Activated T-helper 9 cell treated with anti-CD3 and anti-CD28 coated beads, Interleukin-2, amount 50 U/mL, for 16 hours (primary cell): ENCODE measurements around the gene MINDY4.

ENCODE experiments used
- DNase-seq: peaks from one replicate; pipeline ENCODE4 v3.0.0-alpha.2; 2020; ENCODE audit warnings: low read depth

Gene MINDY4

DNA sequence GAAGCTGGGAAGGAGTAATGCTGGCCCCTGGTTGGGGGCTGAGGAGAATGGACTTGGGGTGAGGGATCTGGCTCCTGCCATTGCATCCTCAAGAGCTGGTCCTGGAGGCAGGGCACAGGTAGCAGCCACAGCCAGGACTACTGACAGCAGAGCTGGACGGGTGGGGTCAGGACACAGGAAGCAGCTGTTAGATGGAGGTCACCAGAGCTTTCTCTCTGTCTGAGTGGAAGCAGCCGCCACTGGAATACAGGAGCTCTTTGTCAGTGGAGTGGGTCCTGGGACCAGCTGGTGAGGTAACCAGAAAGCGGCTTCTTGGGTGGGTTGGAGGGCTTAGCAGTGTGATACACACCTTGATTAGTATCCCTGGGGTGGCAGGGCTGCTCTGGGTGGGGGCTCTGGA, 82.4 kb downstream of the MINDY4 start:
- no peak for DNase-seq

DNA sequence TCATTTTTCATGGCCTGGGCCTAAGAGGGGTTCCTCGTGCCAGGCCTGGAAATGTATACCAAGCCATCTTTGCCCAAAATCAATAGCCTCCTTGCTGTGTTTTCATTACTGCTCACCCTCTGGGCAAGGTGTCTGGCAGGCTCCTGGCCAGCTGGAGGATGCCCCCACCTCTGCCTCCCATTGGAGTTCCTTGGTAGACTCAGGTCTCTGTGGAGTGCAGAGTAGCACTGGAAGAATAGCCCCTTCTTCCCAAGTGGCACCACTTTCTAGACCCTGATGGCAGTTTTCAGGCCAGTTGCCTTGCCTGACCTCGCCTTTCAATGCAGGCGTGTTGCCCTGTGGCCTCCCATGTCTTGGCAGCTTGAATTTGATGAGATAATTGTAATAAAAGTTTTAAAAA, 84.7 kb downstream of the MINDY4 start:
- no peak for DNase-seq

DNA sequence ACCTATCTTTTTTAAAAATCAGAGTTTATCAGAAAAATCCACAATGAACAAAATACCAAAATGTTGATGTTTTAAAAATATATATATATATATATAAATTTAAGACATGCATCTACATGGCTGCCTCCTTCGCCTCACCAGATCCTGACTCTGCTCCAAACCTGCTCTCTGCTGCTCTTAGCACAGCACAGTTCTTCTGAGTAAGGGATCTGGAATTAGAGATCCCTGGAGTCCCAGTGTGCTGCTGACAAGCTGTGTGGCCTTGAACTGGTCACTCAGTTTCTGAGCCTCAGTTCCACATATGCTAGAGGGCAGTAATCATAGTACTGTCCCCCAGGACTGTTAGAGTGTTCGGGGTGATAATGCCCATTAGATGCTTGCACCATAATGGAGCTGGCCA, 87.4 kb downstream of the MINDY4 start:
- DNase-seq = no peak

DNA sequence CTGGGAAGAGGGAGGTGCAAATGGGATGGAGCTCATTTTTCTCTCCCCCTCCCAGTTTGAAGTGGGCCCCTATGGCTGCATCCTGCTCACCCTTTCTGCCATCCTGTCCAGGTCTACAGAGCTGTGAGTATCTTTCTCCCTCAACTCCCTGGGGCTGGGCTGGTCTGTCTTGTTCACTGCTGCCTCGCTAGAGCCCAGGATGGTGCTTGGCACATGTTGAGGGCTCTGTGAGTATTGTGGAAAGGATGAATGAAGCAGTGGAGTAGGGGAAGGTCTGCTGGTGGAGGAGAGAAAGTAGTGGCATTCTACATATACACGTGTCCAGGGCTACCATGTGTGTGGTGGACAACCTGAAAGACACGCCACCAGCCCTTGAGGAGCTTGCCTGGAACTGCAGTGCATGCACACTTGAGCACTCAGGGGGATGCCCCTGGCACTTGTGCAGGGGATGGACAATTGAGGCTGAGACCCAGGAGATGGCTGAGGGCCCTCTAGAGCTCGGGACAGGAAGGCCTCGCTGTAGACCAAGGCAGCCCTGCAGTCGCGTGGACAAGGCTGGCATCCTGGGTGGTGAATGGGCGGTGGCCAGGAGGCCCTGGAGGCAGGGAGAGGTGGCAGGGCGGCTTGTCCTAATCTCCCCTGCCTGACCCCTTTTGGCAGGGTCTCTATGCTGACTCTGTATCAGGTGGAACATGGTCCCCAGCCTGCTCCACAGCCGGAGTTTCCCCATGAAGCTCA, 88.2 kb downstream of the MINDY4 start:
- no peak for DNase-seq

DNA sequence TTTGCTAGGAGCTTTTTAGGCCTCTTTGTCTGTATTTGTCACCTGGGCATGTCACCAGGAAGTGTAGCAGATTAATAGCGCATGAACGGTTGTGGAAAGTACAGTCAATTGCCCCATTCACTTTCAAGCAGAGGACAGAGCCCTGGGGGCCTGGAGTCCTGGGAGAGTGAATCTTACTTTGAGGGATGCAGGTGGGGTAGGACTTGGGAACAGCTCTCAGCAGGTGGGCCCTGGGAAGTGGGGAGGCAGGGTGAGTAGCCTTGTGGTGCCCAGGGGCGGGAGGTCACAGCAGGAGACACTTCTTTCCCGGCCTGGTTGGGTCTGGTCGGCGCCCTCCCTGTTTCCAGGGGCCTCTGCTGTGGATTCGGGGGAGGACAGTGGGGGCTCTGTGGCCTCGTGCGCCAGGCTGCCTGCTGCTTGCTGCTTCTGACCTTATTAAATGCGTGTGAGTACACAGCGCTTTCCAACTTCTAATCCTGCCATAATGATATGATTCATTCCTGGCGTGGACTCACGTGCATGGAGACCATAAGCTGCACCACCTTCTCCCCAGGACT, 88.8 kb downstream of the MINDY4 start:
- no peak for DNase-seq

DNA sequence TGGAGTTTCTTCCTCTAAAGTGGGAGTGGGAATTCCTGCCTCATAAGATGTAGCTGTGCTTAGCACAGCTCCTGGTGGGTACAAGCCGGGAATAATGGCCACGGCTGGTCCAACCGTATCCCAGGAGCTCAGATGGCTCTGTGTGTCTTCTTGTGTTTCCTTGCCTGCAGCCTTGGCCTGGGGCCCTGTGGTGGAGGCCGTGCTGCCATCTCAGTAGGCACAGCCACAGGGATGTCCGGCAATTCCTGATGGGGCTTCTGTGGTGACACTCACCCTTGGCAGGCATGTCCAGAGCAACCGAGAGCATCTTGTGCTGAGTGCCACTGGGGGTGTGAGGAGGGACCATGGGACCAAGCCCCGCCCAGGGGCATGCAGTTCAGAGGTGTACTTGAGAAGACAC, 90.4 kb downstream of the MINDY4 start:
- DNase-seq = no peak

DNA sequence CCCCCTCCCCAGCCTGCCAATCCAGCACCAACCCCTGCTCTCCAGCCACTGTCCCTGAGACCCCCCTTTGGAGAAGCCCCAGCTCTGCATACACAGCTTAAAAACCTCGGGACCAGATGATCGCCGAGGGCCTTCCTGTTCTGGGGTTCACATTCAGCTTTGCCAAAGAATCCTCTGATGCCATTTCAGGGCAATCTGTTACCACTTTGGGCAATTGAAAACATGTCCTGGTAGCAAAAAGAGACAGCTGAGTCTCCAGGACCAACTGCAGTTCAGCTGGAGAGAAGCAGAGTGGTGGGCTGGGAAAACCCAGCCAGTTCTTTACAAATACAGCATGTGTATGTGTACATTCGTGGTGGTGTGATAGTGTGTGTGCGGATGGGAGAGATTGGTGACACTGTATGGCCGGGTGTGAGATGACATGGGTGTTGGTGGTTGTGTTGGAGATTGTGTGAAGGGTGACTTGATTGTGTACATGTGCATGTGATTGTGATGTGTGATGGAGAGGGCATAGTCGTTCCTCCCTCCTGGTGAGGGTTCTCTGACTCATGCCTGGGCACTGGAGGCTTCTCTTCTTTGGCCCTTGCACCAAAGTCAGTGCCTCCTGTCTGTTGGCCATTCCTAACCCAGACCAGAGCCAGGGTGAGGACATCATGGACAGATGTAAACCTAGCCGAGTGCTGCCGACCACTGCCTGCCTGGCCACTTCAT, 91.9 kb downstream of the MINDY4 start:
- no peak for DNase-seq

DNA sequence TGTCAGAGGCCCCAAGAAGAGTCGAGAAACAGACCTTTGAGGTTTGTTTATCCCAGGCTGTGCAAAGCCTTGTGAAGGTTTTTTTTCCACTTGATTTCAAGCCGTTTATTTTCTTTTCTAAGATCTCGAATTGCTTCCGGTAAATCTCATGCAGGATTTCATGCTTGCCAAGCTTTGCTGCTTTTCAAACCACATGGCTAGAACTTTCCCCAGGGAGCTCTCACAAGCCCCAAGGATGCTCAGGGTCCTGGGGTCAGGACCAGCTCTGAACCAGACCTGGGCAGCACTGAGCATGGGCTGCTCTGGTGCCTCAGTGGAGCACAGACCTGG, 92.5 kb downstream of the MINDY4 start:
- no peak for DNase-seq

DNA sequence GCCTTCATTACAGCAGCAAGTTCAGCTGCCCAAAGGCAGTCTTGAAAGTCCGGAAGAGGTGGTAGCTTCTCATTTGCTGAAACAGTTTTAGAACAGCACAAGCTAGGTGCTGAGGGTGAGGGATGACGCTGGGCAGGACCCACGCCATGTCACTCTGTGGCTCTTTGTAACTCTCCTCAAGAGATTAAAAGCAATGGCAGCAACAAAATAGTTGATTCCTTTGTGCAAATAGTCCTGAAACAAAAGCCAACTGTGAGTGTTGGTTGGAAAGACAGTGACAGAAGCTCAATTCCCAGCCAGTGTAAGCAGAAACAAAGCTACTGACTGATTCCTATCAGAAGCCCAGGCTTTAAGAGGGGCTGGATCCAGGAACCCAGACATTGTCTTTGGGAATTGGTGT, 92.9 kb downstream of the MINDY4 start:
- DNase-seq = no peak

DNA sequence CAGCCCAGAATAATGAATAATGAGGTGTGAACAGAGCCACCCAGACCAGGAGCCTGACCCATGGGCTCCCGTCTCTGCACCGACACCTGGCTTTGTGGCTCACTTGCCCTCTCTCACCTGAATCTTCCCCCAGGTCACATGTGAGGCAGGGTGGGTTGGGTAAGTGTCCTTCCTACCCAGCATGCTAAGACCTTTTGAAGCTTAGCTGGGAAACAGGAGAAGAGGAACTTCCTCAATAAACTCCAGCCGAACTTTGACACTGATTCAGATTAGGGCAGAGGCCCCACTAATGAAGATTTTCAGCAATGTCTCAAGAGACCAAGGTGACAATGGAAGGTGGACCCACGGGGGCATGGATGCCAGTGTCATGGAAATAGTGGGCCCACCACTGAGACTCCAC, 93.9 kb downstream of the MINDY4 start:
- no peak for DNase-seq

DNA sequence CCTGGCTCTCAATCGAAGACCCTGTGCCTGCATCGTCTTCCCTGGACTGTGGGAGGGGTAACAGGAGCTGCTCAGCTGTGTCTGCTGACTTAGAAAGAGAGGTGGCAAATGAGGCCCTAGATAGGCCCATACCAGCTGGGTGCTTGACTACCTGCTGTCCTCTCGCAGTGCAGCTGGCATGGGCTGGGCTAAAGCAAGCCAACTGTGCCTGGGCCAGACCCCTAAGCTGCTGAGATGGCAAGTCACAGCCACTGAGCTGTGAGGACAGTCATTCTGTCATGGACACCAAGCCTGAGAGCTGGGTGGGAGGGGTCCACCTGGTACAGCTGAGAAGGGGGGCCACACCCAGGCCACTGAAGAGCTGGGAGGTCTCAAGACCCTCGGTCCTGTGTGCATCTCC, 94.6 kb downstream of the MINDY4 start:
- no peak for DNase-seq

DNA sequence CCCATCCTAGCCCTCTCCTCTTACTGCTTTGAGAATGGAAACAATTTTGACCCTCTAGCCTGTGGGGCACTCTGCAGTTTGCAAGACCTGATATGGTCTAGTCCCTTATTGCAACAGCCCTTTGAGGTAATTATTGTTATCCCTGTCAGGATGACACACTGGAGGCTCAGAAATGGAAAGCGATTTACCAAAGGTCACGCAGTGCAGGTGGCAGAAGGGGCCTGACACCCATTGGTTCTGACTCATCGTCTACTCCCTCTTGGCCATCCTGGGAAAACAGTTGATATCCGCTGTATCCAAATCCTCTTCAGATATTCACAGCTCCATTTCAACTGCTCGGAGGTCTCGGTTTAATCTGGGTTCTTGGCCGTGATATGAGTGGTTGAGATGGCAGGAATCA, 95.7 kb downstream of the MINDY4 start:
- no peak for DNase-seq

DNA sequence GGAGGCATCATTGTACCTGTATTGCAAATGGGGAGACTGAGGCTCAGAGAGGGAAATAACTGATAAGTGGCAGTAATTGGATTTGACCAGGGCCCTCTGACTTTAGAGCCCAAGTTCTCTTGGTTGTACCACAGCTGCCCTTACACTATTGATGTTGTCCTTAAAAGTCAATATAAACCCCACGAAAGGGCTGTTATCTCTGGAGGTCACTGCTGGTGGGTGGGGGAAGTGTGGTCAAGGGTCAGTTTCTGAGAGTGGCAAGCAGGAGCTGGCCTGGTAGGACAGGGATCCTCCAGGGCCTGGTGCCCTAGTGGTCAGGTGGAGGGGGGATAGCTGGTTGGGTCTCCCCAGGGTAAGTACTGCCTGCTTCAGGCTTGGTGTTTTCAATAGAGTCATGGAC, 96.3 kb downstream of the MINDY4 start:
- DNase-seq = no peak

DNA sequence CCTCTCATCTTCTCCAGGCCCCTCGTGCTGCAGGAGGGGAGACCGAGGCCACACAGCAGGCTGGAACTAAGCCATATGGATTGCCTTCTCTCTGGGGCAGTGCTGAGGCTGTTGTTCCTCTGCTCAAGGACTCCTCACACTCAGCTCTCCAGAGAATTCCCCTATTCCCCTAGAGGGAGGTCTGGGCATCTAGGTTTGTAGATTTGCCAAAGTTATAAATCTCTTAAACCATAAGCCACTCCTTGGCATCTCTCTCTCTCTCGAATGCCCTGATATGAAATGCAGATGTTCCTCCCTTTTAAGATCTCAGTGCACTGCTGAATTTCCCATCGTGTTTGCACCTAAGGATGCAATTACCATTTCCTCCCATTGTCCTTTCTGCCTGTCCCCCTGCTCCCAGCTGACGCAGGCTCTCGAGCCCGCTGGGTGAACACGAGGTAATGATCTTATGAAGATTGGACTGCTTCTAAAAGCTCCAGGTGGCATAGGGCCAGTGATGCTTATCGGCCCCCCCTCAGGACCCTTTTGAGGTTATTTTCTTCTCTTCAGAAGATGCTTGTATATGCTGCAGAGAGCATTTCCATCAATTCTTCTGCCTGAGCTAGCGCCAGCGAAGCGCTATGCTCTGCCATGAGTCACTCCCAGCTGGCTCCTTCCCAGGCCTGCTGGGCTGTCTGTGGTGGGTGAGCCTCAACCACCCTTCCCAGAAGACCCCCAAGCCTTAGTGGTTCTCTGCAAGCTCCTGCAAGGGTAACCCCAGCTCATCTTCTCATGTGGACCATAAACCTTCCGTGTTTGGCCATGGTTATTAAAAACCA, 98.8 kb downstream of the MINDY4 start:
- DNase-seq = no peak

DNA sequence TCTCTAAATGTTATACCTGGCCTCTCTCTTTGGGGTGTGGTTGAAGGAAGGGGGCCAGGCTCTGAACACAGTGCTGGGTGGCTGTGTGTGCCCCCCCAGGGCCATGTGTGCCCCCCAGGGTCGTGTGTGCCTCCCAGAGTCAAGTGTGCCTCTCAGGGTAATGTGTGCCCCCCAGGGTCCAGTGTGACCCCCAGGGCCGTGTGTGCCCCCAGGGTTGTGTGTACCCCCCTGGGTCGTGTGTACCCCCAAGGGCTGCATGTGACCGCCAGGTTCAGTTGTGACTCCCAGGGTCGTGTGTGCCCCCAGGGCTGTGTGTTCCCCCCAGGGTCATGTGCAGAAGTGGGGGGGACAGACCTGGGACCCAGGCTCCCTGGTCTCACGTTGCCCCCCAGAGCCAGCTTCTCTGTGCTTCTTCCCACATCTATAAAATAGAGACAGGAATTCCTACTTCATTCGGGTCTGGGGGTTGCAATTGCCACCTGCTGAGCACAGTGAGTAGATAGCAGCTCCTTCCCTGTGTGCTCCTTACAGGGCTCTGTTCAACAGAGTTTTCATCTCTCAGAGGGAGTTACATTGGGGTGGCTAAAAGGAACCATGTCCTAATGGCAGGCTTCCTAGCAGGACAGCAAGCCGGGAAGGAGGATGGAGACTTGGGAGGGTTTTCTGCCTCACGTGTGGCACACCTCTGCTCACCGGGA, 99.8 kb downstream of the MINDY4 start:
- no peak for DNase-seq

DNA sequence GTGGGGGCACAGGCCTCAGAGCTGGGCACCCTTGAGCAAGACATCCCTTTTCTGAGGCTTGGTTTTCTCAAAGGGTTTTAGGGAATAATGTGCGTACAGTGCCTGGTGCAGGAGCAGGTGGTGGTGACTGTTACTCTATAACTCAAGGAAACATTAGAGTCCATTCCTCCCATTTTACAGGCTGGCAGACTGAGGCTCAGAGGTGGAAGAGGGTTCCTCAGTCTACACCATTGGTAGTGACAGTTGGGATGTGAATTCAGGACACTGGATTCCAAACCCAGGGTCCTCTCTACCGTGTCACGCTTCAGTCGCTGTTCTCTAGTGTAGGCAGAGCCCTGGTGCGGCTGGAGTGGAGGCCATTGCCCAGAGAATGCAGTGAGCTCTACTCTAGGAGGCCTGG, 100.4 kb downstream of the MINDY4 start:
- no peak for DNase-seq

DNA sequence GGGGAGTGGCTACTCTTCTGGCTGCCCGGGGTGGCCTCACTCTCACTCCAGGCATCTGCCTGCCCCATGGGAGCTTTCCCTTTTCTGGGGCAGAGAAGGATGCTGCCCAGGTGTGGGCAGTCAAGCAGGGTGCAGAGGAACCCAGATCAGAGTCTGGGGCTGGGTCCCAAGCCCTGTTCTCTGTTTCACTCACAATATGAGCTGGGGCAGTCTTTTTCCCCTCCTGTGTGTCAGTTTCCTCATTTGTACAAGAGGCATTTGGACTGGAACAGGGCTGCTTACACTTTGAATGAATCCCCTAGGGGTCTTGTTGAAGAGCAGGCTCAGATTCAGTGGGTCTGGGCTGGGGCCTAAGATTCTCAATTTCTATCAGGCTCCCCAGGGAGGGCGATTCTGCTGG, 102.0 kb downstream of the MINDY4 start:
- no peak for DNase-seq

DNA sequence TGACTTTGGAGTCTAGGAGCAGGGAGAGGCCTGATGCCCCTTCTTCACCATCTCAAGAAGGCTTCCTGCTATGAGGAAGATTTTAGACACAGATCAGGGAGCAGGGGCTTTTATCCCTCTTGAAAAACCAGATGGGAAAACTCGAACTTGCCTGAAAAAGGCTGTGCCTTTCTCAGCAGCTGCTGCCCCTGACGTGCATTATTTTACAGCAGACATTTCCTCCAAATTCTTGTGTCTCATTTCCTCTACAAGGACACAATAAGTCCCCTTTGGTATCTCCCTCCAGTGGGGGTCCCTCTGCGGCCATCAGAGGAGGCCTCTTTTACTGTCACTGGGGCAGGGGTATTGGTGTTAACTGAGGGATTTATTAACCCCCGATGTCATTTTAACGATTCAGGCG, 102.4 kb downstream of the MINDY4 start:
- DNase-seq = no peak

DNA sequence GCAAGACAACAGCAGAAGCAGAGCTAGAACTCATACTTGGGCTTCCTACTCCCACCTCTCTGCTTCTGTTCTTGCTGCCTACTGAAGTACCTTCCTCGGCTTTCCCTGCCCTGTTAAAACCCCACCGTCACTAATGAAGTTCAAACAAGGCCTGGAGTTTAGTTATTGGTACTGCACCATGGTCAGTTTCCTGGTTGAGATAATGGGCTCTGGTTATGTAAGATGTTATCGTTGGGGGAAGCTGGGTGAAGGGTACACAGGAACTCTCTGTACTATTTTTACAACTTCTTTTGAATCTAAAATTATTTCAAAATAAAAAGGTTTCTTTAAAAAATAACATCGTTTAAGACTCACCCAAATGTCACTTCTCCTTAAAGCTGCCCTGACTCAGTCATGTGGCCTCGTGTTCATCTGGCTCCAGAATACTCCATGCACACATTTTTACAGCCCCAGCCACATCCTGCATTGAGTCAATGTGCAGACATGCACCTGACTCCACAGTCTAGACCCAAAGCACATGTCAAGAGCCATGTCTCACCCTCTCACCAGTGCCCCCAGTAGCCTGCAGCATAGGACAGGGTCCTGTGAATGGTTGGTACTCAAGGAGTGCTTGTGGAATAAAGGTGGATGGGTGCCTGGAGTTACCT, 103.6 kb downstream of the MINDY4 start:
- no peak for DNase-seq

DNA sequence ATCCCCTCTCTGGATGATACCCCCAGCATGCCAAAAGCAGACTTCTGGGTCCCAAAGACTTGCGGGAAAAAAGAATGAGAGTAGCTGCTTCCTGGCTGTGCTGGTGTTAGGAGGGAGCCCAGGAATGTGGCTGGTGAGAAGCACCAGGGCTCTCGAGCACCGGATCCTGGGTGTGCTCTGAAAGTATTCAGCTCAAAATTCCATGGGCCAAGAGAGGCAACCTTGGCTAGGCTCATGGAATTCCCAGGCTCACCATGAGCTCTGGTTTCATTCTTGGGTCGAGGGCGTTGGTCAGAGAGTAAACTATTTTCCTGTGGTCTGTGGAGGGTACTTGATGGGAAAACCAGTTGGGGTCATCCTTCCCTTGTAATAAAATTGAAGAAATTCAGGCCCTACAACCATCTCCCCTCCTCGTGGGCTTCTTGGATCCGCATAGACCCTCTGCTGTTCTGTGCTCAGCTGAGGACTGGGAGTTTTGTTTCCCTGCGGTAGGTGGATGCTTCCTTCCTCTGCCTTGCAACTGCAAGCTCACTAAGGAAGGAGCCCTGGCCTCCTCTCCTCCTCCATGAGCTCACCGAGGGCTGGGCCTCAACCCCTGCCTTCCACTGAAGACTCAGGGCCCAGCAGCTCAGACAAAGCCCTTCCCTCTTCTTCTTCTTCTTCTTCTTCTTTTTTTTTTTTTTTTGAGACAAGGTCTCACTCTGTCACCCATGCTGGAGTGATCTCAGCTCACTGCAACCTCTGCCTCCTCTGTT, 106.0 kb downstream of the MINDY4 start:
- no peak for DNase-seq

DNA sequence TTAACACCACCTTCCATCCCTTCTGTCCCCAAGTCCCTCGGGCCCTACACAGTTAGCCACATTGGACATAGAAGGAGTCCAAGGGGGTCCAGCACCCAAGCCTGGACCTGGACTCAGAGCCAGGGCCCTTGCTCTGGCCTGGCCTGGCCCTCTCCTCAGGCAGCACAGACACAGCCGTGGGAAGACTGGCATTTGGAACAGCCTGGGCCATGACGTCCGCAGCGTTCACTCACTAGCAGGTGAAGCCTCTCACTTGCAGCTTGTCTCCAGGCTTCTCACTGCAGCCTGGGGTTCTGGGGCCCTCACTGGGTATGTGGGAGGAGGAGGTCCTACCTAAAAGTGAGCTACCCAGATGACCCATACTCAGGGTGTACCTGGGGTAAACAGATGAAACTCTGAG, 106.8 kb downstream of the MINDY4 start:
- no peak for DNase-seq
